G401 (cell line): Measurements from ENCODE around the gene AMPD2. TPM values are rescaled to one million over a fixed set of nuclear protein-coding genes. Genes with fewer than 3 reads are reported as not detected.
A peak's percentile ranks its signal among the peaks of the same experiment; 100 is the strongest.
"Not testable (repeated sequence)": the region's sequence is repeated elsewhere in the genome, so short reads cannot be mapped to it uniquely, and the experiment has no call there.

Experiments used
- DNase-seq: peaks from one replicate; pipeline ENCODE4 v3.0.0-alpha.2; 2015; ENCODE audit warnings: low spot score
- in situ Hi-C: cut with HindIII; loops from 2 replicates; pipeline ENCODE4 v1.10.0; 2016; ENCODE audit warnings: low sequenced_read_pairs, mixed read lengths
- total RNA-seq: library from RNA; depleted of rRNA; stranded (reverse); fragments of >200 nt; shearing (Covaris generic); gene quantifications from 2 replicates; pipeline ENCODE4 v1.2.3, GENCODE V29; 2014; rRNA removed

The AMPD2 gene
- total RNA-seq, 1 experiment from 2014 or later = 101 TPM

DNA sequence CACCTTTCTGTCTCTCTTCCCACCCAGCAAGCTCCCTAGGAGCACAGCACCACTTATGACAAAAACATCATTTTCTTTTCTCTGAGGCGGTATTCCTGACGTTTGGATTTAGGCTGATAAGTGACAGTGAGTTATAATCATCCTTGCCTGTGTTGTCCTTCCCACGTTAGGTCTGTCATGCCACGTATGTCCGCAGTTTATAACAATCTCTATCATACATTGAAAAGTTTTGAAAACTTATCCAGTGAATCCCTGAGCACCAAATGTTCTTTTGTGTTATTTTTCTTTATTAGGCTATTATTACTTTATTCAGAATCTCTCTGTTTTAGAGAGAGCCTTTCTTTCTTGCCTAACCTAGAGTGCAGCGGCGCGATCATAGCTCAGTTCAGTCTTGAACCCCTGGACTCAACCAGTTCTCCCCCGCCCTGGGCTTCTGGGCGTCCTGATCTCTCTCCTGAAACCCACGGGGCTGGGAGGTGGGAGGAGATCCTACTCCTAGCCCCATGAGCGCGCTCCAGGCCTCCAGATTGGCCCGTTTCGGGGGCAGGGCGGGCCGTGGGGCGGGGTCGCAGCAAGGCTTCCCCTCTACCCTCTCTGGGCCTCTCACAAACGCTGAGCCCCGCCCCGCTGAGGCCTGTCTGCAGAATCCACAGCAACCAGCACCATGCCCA, 48.0 kb downstream of the AMPD2 start, which contains the start of gene GSTM2:
GSTM2 (plus strand) TSS at position 606 of the 671 bp plus-strand sequence; CDS start at position 665, 59 bp downstream.
- in situ Hi-C loops = no loop called here
- peak; percentile 53 for DNase-seq

DNA sequence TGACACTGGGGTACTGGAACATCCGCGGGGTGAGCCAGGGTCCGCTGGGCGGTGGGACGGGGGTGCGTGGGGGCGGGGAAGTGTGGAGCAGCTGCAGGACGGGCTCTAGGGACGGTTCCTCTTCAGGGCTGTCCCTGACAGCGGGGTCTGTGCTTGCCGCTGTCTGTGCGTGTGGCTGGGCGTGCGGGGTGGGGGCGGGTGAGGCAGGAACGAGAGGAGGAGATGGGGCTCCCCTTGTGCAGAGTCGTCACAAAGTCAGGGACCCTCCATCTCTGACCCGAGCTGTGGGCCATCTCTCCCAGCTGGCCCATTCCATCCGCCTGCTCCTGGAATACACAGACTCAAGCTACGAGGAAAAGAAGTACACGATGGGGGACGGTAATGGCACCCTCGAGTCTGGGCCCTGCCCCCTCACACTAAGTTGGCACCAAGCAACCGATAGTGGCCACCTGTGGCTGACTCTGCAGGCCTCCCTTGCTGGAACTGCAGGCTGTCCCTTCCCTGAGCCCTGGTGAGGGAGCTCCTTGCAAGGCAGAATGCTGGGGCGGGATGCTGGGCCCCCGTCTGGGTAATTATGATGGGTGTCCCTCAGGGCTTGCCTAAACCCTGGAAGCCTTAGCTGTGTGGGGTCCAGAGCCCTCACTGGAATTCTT, 48.6 kb downstream of the AMPD2 start:
- DNase-seq = no peak

DNA sequence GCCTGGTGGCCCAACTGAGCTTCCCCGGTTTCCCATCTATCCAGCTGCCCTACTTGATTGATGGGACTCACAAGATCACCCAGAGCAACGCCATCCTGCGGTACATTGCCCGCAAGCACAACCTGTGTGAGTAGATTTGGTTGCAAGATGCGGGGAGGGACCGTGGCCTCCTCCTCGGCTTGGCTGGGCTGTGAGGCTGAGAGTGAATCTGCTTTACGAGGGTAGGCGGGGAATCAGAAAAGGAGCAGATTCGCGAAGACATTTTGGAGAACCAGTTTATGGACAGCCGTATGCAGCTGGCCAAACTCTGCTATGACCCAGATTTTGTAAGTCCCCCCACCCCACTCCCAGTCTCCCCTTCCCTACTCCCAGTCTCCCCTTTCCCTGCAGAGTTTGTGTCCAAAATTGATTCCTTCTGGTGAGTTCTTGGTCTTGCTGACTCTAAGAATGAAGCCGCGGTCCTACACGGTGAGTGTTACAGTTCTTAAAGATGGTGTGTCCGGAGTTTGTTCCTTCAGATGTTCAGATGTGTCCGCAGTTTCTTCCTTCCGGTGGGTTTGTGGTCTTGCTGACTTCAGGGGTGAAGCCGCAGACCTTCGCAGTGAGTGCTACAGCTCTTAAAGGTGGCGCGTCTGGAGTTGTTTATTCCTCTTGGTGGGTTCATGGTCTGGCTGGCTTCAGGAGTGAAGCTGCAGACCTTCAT, 49.8 kb downstream of the AMPD2 start:
- DNase-seq = no peak
- in situ Hi-C loops = no loop called here

More for the DNA sequence above, 48.6 kb downstream of the AMPD2 start:
- in situ Hi-C loops = no loop called here

- in situ Hi-C loops, DNase-seq: not testable (repeated sequence)
Measured at GRCh38 chr1:109669949-109670302, 50.3 kb downstream of the AMPD2 start.

DNA sequence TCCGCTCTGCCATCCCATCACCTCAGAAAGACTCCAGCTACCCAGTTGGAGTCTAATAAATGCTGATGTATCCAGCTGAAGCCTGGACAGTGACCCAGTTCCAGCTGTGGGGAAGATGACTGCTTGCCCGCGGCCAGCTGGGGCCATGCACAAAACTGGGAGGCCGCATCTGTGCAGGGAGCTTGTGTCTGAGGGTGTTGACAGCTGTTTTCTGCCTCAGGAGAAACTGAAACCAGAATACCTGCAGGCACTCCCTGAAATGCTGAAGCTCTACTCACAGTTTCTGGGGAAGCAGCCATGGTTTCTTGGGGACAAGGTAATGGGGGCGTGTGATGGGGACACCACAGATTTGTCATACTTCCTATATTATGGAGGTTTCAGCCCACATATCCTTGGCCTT, 51.4 kb downstream of the AMPD2 start:
- DNase-seq = no peak
- in situ Hi-C loops = no loop called here

DNA sequence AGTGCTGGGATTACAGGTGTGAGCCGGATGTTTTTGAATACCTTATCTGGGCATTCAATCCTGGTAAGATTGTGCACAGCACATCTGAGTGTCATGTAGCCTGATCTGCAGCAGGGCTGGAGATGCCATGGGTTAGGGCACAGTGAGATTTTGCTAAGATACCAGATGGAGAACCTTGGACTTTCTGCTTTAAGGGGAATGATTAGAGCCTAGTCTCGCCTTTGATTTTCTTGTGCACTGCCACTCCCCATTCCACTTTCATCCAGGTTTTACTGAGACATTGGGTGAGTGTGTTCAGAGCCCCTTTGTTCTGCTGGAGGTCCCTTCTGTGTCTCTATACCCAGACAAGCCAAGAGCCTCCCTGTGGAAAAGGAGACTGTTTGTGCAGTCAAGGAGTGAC, 54.2 kb downstream of the AMPD2 start:
- in situ Hi-C loops, DNase-seq: not testable (repeated sequence)

DNA sequence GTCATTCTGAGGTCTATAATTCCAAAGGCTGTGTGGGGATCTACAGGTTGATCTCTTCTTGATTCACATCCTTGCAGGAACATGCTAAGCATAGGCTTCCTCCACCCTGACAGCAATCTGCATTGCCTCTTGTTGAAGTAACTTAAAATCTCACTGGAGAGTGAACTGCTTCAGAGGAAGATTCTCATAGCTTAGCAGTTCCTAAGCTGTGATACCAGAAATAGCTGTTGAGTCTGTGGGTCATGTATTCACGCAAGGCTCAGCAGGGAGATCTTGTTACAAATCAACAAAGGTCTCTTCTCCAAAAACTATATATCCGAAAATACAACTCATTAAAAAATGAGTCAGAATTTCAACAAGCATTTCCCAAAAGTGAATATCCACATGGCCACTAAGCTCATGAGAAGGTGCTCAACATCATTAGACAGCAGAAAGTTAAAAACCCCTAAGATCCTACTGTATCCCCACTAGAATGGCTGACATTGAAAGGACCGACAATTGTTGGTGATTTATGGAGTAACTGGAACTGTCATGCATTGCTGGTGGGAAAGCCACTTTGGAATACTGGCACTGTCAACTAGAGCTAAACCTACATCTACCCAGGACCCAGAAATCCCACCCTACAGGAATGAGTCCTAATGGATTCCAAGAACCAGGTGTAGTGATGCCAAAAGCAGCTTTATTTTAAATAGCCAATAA, 57.2 kb downstream of the AMPD2 start:
- DNase-seq, in situ Hi-C loops: not testable (repeated sequence)

GRCh38 chr1:109677459-109677858, 57.8 kb downstream of the AMPD2 start:
- no peak for DNase-seq
- in situ Hi-C loops = no loop called here

- DNase-seq, in situ Hi-C loops: not testable (repeated sequence)
Measured at GRCh38 chr1:109678637-109679036, 59.0 kb downstream of the AMPD2 start.

Other genes starting within 250 kb of the AMPD2 start
- gene SORT1, start 221.9 kb upstream of the AMPD2 start, total RNA-seq = 15.1 and 17.7 TPM in 2 replicates
- 105 and 147 TPM in 2 replicates for gene PSMA5, start 193.4 kb upstream of the AMPD2 start, total RNA-seq
- gene SYPL2, start 153.3 kb upstream of the AMPD2 start, total RNA-seq = not detected in 2 replicates
- 2.9 and 6.8 TPM in 2 replicates for gene ATXN7L2, start 135.9 kb upstream of the AMPD2 start, total RNA-seq
- 0.31 and 3.1 TPM in 2 replicates for gene CYB561D1, start 125.7 kb upstream of the AMPD2 start, total RNA-seq
- gene AMIGO1, start 110.1 kb upstream of the AMPD2 start, total RNA-seq = 0.07 and 0.25 TPM in 2 replicates
- gene GPR61, start 80.0 kb upstream of the AMPD2 start, total RNA-seq = not detected in 2 replicates
- 6.8 and 8.9 TPM in 2 replicates for gene GNAI3, start 71.2 kb upstream of the AMPD2 start, total RNA-seq
- not detected in 2 replicates for gene GNAT2, start 221 bp upstream of the AMPD2 start, total RNA-seq
- 18.7 and 24.5 TPM in 2 replicates for gene GSTM4, start 36.3 kb downstream of the AMPD2 start, total RNA-seq
- 18.2 and 24.6 TPM in 2 replicates for gene GSTM2, start 48.2 kb downstream of the AMPD2 start, total RNA-seq
- gene GSTM1, start 68.0 kb downstream of the AMPD2 start, total RNA-seq = not detected in 2 replicates
- gene GSTM5, start 92.4 kb downstream of the AMPD2 start, total RNA-seq = 1.4 and 4.7 TPM in 2 replicates
- 0.51 and 0.55 TPM in 2 replicates for gene GSTM3, start 121.2 kb downstream of the AMPD2 start, total RNA-seq
- not detected in 2 replicates for gene EPS8L3, start 144.1 kb downstream of the AMPD2 start, total RNA-seq